Psoas muscle (tissue), 8 donors: Measurements from ENCODE around the gene CD47. TPM values are rescaled to one million over a fixed set of nuclear protein-coding genes. Genes with fewer than 3 reads are reported as not detected.

Source experiments
- ATAC-seq, 4 donors: fragments of 200-7000 bp; cut with Tn5 transposase; one replicate each; pipeline ENCODE4 v1.9.1; 2020; ENCODE audit warnings: moderate library complexity in 3 of 4, mild to moderate bottlenecking in 2 of 4
- DNase-seq, 2 donors: peaks; one replicate each; pipeline ENCODE4 v3.0.0-alpha.2; 2020
- H3K27ac ChIP-seq: fragments of 200-600 bp; one replicate; pipeline ENCODE4 v1.8.0; 2022
- H3K27me3 ChIP-seq, 3 donors: fragments of 200-600 bp in 1 of 3; one replicate each; pipeline versions ENCODE4 v1.6.1 to v1.8.0; 2013 to 2022; ENCODE audit warnings: low read length in 2 of 3, mild to moderate bottlenecking in 2 of 3, moderate library complexity in 1 of 3; ENCODE audit not compliant: insufficient read depth in 3 of 3
- H3K36me3 ChIP-seq, 2 donors: fragments of 200-600 bp in 1 of 2; one replicate each; pipeline versions ENCODE4 v1.6.1 to v1.8.0; 2013 to 2022; ENCODE audit warnings: low read depth in 1 of 2, mild to moderate bottlenecking in 1 of 2, moderate library complexity in 1 of 2; ENCODE audit not compliant: insufficient read depth in 1 of 2
- H3K4me1 ChIP-seq: fragments of 200-600 bp; one replicate; pipeline ENCODE4 v1.8.0; 2022
- H3K4me3 ChIP-seq: fragments of 200-600 bp; one replicate; pipeline ENCODE4 v1.8.0; 2022; ENCODE audit warnings: mild to moderate bottlenecking
- H3K9me3 ChIP-seq: fragments of 200-600 bp; one replicate; pipeline ENCODE4 v1.8.0; 2022
- WGBS, 3 donors: extraction: QIAGEN DNeasy Blood & Tissue Kit; methylation state at CpG; one replicate each; pipeline versions ENCODE4 v1.1.6 to v1.1.7; 2013; 5-methylcytosine and 5-hydroxymethylcytosine counted together
- intact Hi-C, 2 donors: fragments of 100-400 bp; cut with DNase I; formaldehyde crosslinking; loops; one replicate each; pipeline versions ENCODE4 v1.11.0 to v1.14.2; 2022
- polyA plus RNA-seq, 3 donors: library from polyadenylated mRNA; stranded (reverse); fragments of 200-250 nt; gene quantifications; one replicate each; pipeline ENCODE4 v1.2.3, GENCODE V29; 2013
- total RNA-seq, 4 donors: library from RNA; stranded (reverse); fragmentation: NEBNext Ultra II Directional in 2 of 4; extraction: Animal tissue kit (Norgen Biotek cat#: 25700) in 2 of 4; gene quantifications; one replicate each; pipeline versions ENCODE4 v1.2.1 to v1.2.4, GENCODE V29; 2021 to 2023
- TF ChIP-seq, protein P1 (sequence below): fragments of 200-600 bp; IDR thresholded peaks from one replicate; pipeline ENCODE4 v1.8.0; 2022; ENCODE audit warnings: antibody characterized with exemption
- donor health status: healthy with polysubstance abuse.
- donor health status: DM: no; HTN: no; CAD: no; lungs with moderate emphysema.
- donor health status: Bipolar disorder and iron deficiency.
- donor health status: healthy.
- donor health status: DM: yes; HTN: yes; CAD: no.
- donor health status: DM: no; HTN: no; CAD: no.
- donor health status: DM: no; HTN: no; CAD: no.
- donor health status: DM: yes; HTN: yes; CAD: no.

The CD47 gene
- total and polyA plus RNA-seq, 7 donors, result 12.2 to 53.1 (median 16.6) TPM

DNA sequence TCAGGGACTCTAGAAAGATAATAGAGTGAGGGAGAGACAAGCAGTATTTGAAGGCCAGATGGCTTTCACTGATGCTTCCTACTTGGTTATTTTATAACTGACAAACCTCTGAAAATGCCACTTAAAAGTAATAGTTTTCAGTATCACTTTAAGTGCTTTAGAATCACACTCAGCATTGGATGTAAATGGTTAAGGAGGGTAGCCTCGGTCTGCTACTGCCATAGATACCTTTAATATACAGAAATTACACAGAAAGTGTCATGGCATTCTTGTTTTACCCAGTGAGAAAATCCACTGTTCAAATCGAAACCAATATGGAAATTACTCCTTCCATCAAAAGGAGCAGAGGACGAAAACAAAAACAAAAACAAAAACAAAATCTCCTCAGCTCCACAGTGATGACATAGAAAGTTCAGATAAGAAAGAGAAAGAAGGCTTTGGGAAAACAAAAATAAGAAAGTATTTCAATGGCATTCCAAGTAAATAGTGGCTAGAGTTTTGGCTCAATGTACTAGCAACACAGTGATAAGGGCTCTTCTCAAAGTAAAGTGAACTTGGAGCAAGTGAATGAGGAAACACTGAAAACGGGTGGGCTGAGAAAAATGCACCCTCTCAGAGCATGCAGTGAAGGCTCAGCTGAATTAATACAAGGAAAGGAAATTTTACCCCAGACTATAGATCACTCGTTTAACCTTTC lies 43.2 kb upstream of the CD47 start:
- H3K36me3 ChIP-seq, result no peaks in the 10 kb centered on the region
- intact Hi-C loops, result loop anchor here in 1 of 2 donors (2.0 kb wide), 1 partner anchor 47 kb away; no protein-coding TSS in a partner anchor
- ATAC-seq (no peak), DNase-seq (no peak)
- H3K9me3 ChIP-seq, result no peaks in the 10 kb centered on the region
- 81 to 85% (median 81%) methylated on average over 5 of the region's 5 CpGs for whole genome bisulfite sequencing, 3 donors
- TF ChIP-seq, protein P1, sequence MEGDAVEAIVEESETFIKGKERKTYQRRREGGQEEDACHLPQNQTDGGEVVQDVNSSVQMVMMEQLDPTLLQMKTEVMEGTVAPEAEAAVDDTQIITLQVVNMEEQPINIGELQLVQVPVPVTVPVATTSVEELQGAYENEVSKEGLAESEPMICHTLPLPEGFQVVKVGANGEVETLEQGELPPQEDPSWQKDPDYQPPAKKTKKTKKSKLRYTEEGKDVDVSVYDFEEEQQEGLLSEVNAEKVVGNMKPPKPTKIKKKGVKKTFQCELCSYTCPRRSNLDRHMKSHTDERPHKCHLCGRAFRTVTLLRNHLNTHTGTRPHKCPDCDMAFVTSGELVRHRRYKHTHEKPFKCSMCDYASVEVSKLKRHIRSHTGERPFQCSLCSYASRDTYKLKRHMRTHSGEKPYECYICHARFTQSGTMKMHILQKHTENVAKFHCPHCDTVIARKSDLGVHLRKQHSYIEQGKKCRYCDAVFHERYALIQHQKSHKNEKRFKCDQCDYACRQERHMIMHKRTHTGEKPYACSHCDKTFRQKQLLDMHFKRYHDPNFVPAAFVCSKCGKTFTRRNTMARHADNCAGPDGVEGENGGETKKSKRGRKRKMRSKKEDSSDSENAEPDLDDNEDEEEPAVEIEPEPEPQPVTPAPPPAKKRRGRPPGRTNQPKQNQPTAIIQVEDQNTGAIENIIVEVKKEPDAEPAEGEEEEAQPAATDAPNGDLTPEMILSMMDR, result no peak
- no peaks in the 10 kb centered on the region for H3K27me3 ChIP-seq
- H3K4me1 ChIP-seq, result peaks cover 32% of the 10 kb centered on the region
- H3K4me3 ChIP-seq, result no peak overlapping the region
- no peak overlapping the region for H3K27ac ChIP-seq

- no peaks in the 10 kb centered on the region for H3K27me3 ChIP-seq
- H3K4me1 ChIP-seq, result peaks cover 32% of the 10 kb centered on the region
- ATAC-seq, result no peak
- H3K4me3 ChIP-seq, result no peak overlapping the region
- TF ChIP-seq, protein P1, result no peak
- no peaks in the 10 kb centered on the region for H3K9me3 ChIP-seq
- H3K27ac ChIP-seq, result no peak overlapping the region
- H3K36me3 ChIP-seq, result no peaks in the 10 kb centered on the region
- DNase-seq, result no peak
- intact Hi-C loops, result no loop called here
Observed at GRCh38 chr3:108133048-108133369, 42.2 kb upstream of the CD47 start.

GRCh38 chr3:108131475-108132134 lies 40.8 kb upstream of the CD47 start:
- peaks cover 0 to 2% (median 0%) of the 10 kb centered on the region in 3 donors for H3K27me3 ChIP-seq
- H3K9me3 ChIP-seq, result no peaks in the 10 kb centered on the region
- WGBS, 3 donors, result 79 to 82% (median 81%) methylated on average over 9 of the region's 9 CpGs
- TF ChIP-seq, protein P1, result no peak
- peak overlapping the region; percentile 81 for H3K27ac ChIP-seq
- peaks cover 32% of the 10 kb centered on the region for H3K4me1 ChIP-seq
- ATAC-seq (peak in 2 of 4 donors; percentile 3 to 9), DNase-seq (no peak)
- H3K36me3 ChIP-seq, result no peaks in the 10 kb centered on the region
- no peak overlapping the region for H3K4me3 ChIP-seq
- intact Hi-C loops, result no loop called here

GRCh38 chr3:108130701-108131474 lies 40.1 kb upstream of the CD47 start:
- TF ChIP-seq, protein P1, result no peak
- intact Hi-C loops, result no loop called here
- H3K9me3 ChIP-seq, result no peaks in the 10 kb centered on the region
- no peaks in the 10 kb centered on the region for H3K36me3 ChIP-seq
- ATAC-seq (peak; percentile 89 to 95 (median 93)), DNase-seq (no peak)
- H3K4me1 ChIP-seq, result peaks cover 32% of the 10 kb centered on the region
- peak overlapping the region; percentile 81 for H3K27ac ChIP-seq
- peaks cover 0 to 2% (median 0%) of the 10 kb centered on the region in 3 donors for H3K27me3 ChIP-seq
- H3K4me3 ChIP-seq, result no peak overlapping the region
